Panc1 (cell line): ENCODE results near the gene ABCB1. TPM values are rescaled to one million over a fixed set of nuclear protein-coding genes. Genes with fewer than 3 reads are reported as not detected.

Experiments
- ATAC-seq: fragments of 200-7000 bp; cut with Tn5 transposase; 2 replicates; pipeline ENCODE4 v1.9.1; 2020; ENCODE audit warnings: mild to moderate bottlenecking, moderate library complexity
- BruUV-seq: library from RNA; stranded (reverse); fragments of 400-500 nt; replicated peaks from 2 replicates; lab custom pipeline; 2021; lab: Mats Ljungman, UMichigan
- CTCF ChIA-PET: fragments of 300-600 bp; sonication (Branson Sonifier 250); formaldehyde crosslinking; loops from one replicate; lab custom pipeline; 2022; ENCODE audit warnings: antibody characterized with exemption; lab: Charles Lee
- POLR2A ChIA-PET: fragments of 300-600 bp; sonication (Branson Sonifier 250); formaldehyde crosslinking; loops from one replicate; lab custom pipeline; 2022; ENCODE audit warnings: antibody characterized with exemption; lab: Charles Lee
- DNase-seq: peaks from one replicate; pipeline ENCODE4 v3.0.0-alpha.2; 2010; ENCODE audit warnings: low read depth, low spot score
- H3K27ac ChIP-seq: 2 replicates; pipeline ENCODE4 v1.5.1; 2011; ENCODE audit warnings: mild to moderate bottlenecking, low read length, inconsistent platforms
- H3K27me3 ChIP-seq: fragments of 200-500 bp; sonication (Bioruptor generic); 2 replicates; pipeline ENCODE4 v1.6.0; 2014; ENCODE audit warnings: low read length, inconsistent platforms; ENCODE audit not compliant: control insufficient read depth, insufficient read depth
- H3K36me3 ChIP-seq: fragments of 200-500 bp; sonication (Bioruptor generic); 2 replicates; pipeline ENCODE4 v1.5.1; 2014; ENCODE audit warnings: inconsistent platforms, mild to moderate bottlenecking, low read length, moderate library complexity; ENCODE audit not compliant: control insufficient read depth, insufficient read depth
- H3K4me1 ChIP-seq: 2 replicates; pipeline ENCODE4 v1.5.1; 2011; ENCODE audit warnings: inconsistent platforms, mild to moderate bottlenecking, low read length, moderate library complexity; ENCODE audit not compliant: control insufficient read depth, insufficient read depth
- H3K4me3 ChIP-seq, 2 experiments: 2 replicates each; pipeline ENCODE4 v1.5.1; 2011 to 2012; ENCODE audit warnings: low read depth in 2 of 2, low read length in 2 of 2, mild to moderate bottlenecking in 2 of 2, inconsistent platforms in 1 of 2, moderate library complexity in 1 of 2
- H3K9me3 ChIP-seq: fragments of 200-500 bp; sonication (Bioruptor generic); 2 replicates; pipeline ENCODE4 v1.5.1; 2014; ENCODE audit warnings: low read depth, mild to moderate bottlenecking, inconsistent platforms, low read length, moderate library complexity; ENCODE audit not compliant: control insufficient read depth, insufficient read depth
- POLR2AphosphoS5 ChIP-seq: IDR thresholded peaks from 2 replicates; pipeline ENCODE4 v1.6.1; 2012; ENCODE audit warnings: mild to moderate bottlenecking, low read depth, low read length, moderate library complexity
- SIN3A ChIP-seq: IDR thresholded peaks from 2 replicates; pipeline ENCODE4 v1.6.1; 2012; ENCODE audit warnings: low read depth, mild to moderate bottlenecking, low read length, moderate library complexity, borderline replicate concordance; ENCODE audit not compliant: insufficient read depth
- TCF7L2 ChIP-seq: IDR thresholded peaks from 2 replicates; pipeline ENCODE4 v1.6.1; 2011; ENCODE audit warnings: mild to moderate bottlenecking, low read depth, low read length, inconsistent platforms
- in situ Hi-C: cut with HindIII; loops from 2 replicates; pipeline ENCODE4 v1.10.0; 2016; ENCODE audit warnings: low sequenced_read_pairs, low pct_unique_long_range_greater_than_20kb
- intact Hi-C: fragments of 100-400 bp; cut with micrococcal nuclease; formaldehyde crosslinking; loops from one replicate; pipeline ENCODE4 v1.10.0; 2022; ENCODE audit not compliant: unreplicated experiment
- total RNA-seq: library from RNA; stranded (reverse); gene quantifications from one replicate; pipeline ENCODE4 v1.2.1, GENCODE V29; 2021; ENCODE audit not compliant: unreplicated experiment
- TF ChIP-seq, protein P1 (sequence below), 2 experiments: IDR thresholded peaks; 2 replicates each; pipeline ENCODE4 v1.6.1; 2011 to 2012; ENCODE audit warnings: low read depth in 2 of 2, control low read depth in 1 of 2, low read length in 1 of 2, mild to moderate bottlenecking in 1 of 2, moderate library complexity in 1 of 2; ENCODE audit not compliant: insufficient read depth in 1 of 2
- TF ChIP-seq, protein P2 (sequence below): fragments of 450-650 bp; IDR thresholded peaks from 2 replicates; pipeline ENCODE4 v1.5.1; 2017; ENCODE audit warnings: mild to moderate bottlenecking

Gene ABCB1
- total RNA-seq, 1 experiment from 2014 or later = 0.67 TPM

DNA sequence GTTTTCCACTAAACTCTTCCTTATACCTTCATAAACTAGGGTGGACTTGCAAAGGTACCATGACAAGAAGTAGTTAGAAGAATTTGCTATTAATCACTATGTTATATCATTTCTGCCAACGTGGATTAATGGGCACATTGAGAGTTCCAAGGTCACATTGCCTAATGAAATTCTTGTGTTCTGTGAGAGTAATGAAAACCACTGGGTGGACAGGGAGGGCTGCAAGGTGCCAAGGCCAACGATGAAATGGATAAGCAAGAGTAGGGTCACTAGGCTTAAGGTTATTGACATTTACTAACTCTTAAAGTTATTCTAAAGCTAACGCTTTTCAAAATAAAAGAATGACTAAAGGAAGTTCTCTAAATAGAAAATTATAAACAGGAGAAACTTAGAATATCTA lies 118.6 kb downstream of the ABCB1 start:
- no peaks in the 10 kb centered on the region for H3K9me3 ChIP-seq
- intact Hi-C loops (no loop called here), in situ Hi-C loops (no loop called here)
- H3K27ac ChIP-seq = no peak overlapping the region
- H3K27me3 ChIP-seq = peaks cover 9% of the 10 kb centered on the region
- ATAC-seq (no peak), DNase-seq (no peak)
- TF ChIP-seq, protein P1, sequence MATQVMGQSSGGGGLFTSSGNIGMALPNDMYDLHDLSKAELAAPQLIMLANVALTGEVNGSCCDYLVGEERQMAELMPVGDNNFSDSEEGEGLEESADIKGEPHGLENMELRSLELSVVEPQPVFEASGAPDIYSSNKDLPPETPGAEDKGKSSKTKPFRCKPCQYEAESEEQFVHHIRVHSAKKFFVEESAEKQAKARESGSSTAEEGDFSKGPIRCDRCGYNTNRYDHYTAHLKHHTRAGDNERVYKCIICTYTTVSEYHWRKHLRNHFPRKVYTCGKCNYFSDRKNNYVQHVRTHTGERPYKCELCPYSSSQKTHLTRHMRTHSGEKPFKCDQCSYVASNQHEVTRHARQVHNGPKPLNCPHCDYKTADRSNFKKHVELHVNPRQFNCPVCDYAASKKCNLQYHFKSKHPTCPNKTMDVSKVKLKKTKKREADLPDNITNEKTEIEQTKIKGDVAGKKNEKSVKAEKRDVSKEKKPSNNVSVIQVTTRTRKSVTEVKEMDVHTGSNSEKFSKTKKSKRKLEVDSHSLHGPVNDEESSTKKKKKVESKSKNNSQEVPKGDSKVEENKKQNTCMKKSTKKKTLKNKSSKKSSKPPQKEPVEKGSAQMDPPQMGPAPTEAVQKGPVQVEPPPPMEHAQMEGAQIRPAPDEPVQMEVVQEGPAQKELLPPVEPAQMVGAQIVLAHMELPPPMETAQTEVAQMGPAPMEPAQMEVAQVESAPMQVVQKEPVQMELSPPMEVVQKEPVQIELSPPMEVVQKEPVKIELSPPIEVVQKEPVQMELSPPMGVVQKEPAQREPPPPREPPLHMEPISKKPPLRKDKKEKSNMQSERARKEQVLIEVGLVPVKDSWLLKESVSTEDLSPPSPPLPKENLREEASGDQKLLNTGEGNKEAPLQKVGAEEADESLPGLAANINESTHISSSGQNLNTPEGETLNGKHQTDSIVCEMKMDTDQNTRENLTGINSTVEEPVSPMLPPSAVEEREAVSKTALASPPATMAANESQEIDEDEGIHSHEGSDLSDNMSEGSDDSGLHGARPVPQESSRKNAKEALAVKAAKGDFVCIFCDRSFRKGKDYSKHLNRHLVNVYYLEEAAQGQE (IDR thresholded peaks at IDR 0.05; ENCODE audit: insufficient read depth in 1 of 2, low read depth in 2 of 2, low read length in 1 of 2) = no peak
- TF ChIP-seq, protein P2, sequence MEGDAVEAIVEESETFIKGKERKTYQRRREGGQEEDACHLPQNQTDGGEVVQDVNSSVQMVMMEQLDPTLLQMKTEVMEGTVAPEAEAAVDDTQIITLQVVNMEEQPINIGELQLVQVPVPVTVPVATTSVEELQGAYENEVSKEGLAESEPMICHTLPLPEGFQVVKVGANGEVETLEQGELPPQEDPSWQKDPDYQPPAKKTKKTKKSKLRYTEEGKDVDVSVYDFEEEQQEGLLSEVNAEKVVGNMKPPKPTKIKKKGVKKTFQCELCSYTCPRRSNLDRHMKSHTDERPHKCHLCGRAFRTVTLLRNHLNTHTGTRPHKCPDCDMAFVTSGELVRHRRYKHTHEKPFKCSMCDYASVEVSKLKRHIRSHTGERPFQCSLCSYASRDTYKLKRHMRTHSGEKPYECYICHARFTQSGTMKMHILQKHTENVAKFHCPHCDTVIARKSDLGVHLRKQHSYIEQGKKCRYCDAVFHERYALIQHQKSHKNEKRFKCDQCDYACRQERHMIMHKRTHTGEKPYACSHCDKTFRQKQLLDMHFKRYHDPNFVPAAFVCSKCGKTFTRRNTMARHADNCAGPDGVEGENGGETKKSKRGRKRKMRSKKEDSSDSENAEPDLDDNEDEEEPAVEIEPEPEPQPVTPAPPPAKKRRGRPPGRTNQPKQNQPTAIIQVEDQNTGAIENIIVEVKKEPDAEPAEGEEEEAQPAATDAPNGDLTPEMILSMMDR = no peak
- TF ChIP-seq TCF7L2 = no peak
- TF ChIP-seq POLR2AphosphoS5 = no peak
- TF ChIP-seq SIN3A = no peak
- POLR2A ChIA-PET = no interaction called here
- no peaks in the 10 kb centered on the region for H3K4me1 ChIP-seq
- no TSS peak for BruUV-seq
- no peak overlapping the region for H3K4me3 ChIP-seq
- no peaks in the 10 kb centered on the region for H3K36me3 ChIP-seq
- CTCF ChIA-PET = no interaction called here

DNA sequence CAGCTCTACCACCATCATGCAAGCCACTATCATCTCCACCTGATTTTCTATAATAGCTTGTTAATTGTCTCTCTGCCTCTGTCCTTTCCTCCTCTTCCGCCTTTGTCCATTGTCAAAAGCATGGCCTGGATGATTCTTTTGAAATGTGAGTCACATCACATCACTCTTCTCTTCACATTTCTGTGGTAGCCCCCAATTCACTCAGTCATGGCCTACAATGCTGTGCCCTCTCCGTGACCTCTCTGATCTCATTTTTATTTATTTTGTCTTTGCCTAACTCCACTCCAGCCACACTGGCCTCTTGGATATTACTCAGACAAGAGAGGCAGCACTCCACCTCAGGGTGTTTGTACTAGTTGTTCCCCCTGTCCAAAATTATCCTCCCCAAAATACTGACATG lies 120.3 kb downstream of the ABCB1 start:
- no peaks in the 10 kb centered on the region for H3K9me3 ChIP-seq
- intact Hi-C loops = no loop called here
- CTCF ChIA-PET = no interaction called here
- POLR2A ChIA-PET = no interaction called here
- in situ Hi-C loops = no loop called here
- H3K4me1 ChIP-seq = no peaks in the 10 kb centered on the region
- BruUV-seq = no TSS peak
- no peak for ATAC-seq
- H3K4me3 ChIP-seq = no peak overlapping the region
- peaks cover 18% of the 10 kb centered on the region for H3K27me3 ChIP-seq
- H3K27ac ChIP-seq = no peak overlapping the region
- TF ChIP-seq, protein P1 (IDR thresholded peaks at IDR 0.05; ENCODE audit: insufficient read depth in 1 of 2, low read depth in 2 of 2, low read length in 1 of 2) = no peak
- no peak for TF ChIP-seq SIN3A
- TF ChIP-seq POLR2AphosphoS5 = no peak
- TF ChIP-seq, protein P2 = no peak
- no peak for TF ChIP-seq TCF7L2
- no peaks in the 10 kb centered on the region for H3K36me3 ChIP-seq
- no peak for DNase-seq
